HEK293 (cell line): ENCODE data around the gene DNAH3.

Source experiments
- CTCF ChIA-PET: fragments of 350-600 bp; formaldehyde crosslinking; extraction: SDS; loops from one replicate; lab custom pipeline; 2021; ENCODE audit warnings: antibody characterized with exemption; lab: Yijun Ruan, JAX
- POLR2A ChIA-PET: fragments of 300-600 bp; formaldehyde crosslinking; extraction: SDS; loops from one replicate; lab custom pipeline; 2020; ENCODE audit warnings: antibody characterized with exemption, inconsistent platforms; lab: Yijun Ruan, JAX
- H3K27ac ChIP-seq: fragments of 200-500 bp; sonication (Bioruptor generic); 2 replicates; pipeline ENCODE4 v1.5.1; 2014; ENCODE audit warnings: low read depth, low read length, control low read depth, inconsistent platforms; ENCODE audit errors: extremely low read depth
- H3K36me3 ChIP-seq, 2 experiments: fragments of 200-500 bp in 1 of 2; sonication (Bioruptor generic) in 1 of 2; 1 replicate in 1 of 2; 2 replicates in 1 of 2; pipeline ENCODE4 v1.5.1; 2014 to 2017; ENCODE audit warnings: inconsistent platforms in 2 of 2, low read length in 2 of 2; ENCODE audit not compliant: control insufficient read depth in 2 of 2, insufficient read depth in 1 of 2
- H3K4me1 ChIP-seq: fragments of 200-500 bp; sonication (Bioruptor generic); 2 replicates; pipeline ENCODE4 v1.5.1; 2014; ENCODE audit warnings: mild to moderate bottlenecking, low read length, inconsistent platforms; ENCODE audit not compliant: control insufficient read depth, insufficient read depth
- H3K4me3 ChIP-seq: 2 replicates; pipeline ENCODE4 v1.5.1; 2011; ENCODE audit warnings: low read depth, mild to moderate bottlenecking, control low read depth, low read length, moderate library complexity
- H3K9me3 ChIP-seq: fragments of 200-500 bp; sonication (Bioruptor generic); 2 replicates; pipeline ENCODE4 v1.5.1; 2014; ENCODE audit warnings: low read depth, low read length, inconsistent platforms; ENCODE audit not compliant: control insufficient read depth, insufficient read depth
- KLF7 ChIP-seq: fragments of 450-650 bp; formaldehyde crosslinking; IDR thresholded peaks from 2 replicates; pipeline ENCODE4 v1.5.1; 2016; ENCODE audit warnings: missing biosample characterization, missing genetic modification characterization, borderline replicate concordance
- OVOL3 ChIP-seq: fragments of 450-650 bp; formaldehyde crosslinking; IDR thresholded peaks from 2 replicates; pipeline ENCODE4 v1.5.1; 2016; ENCODE audit warnings: missing biosample characterization, missing genetic modification characterization
- ZFP41 ChIP-seq: fragments of 450-650 bp; formaldehyde crosslinking; IDR thresholded peaks from 2 replicates; pipeline ENCODE4 v1.5.1; 2016; ENCODE audit warnings: missing biosample characterization, missing genetic modification characterization, borderline replicate concordance
- ZNF121 ChIP-seq: fragments of 450-650 bp; formaldehyde crosslinking; IDR thresholded peaks from 2 replicates; pipeline ENCODE4 v1.5.1; 2016; ENCODE audit warnings: missing biosample characterization, missing genetic modification characterization
- ZNF2 ChIP-seq: fragments of 450-650 bp; formaldehyde crosslinking; IDR thresholded peaks from 2 replicates; pipeline ENCODE4 v1.5.1; 2016; ENCODE audit warnings: missing biosample characterization, missing genetic modification characterization
- ZNF24 ChIP-seq: fragments of 450-650 bp; formaldehyde crosslinking; IDR thresholded peaks from 2 replicates; pipeline ENCODE4 v1.5.1; 2016; ENCODE audit warnings: missing biosample characterization, missing genetic modification characterization
- ZNF248 ChIP-seq: fragments of 450-650 bp; formaldehyde crosslinking; IDR thresholded peaks from 2 replicates; pipeline ENCODE4 v1.5.1; 2017; ENCODE audit warnings: missing biosample characterization, missing genetic modification characterization
- ZNF423 ChIP-seq: fragments of 450-650 bp; formaldehyde crosslinking; IDR thresholded peaks from 2 replicates; pipeline ENCODE4 v1.5.1; 2016; ENCODE audit warnings: missing biosample characterization, missing genetic modification characterization
- ZNF473 ChIP-seq: fragments of 450-650 bp; formaldehyde crosslinking; IDR thresholded peaks from 2 replicates; pipeline ENCODE4 v1.5.1; 2017; ENCODE audit warnings: missing biosample characterization, missing genetic modification characterization
- ZNF610 ChIP-seq: fragments of 450-650 bp; formaldehyde crosslinking; IDR thresholded peaks from 2 replicates; pipeline ENCODE4 v1.5.1; 2016; ENCODE audit warnings: missing biosample characterization, missing genetic modification characterization, borderline replicate concordance
- ZNF707 ChIP-seq: fragments of 450-650 bp; formaldehyde crosslinking; IDR thresholded peaks from 2 replicates; pipeline ENCODE4 v1.5.1; 2016; ENCODE audit warnings: missing biosample characterization, missing genetic modification characterization
- ZNF830 ChIP-seq: fragments of 450-650 bp; IDR thresholded peaks from 2 replicates; pipeline ENCODE4 v1.5.0; 2018; ENCODE audit warnings: missing biosample characterization, missing genetic modification characterization, low read depth, mild to moderate bottlenecking, moderate library complexity
- ZXDB ChIP-seq: fragments of 450-650 bp; formaldehyde crosslinking; IDR thresholded peaks from 2 replicates; pipeline ENCODE4 v1.5.1; 2016; ENCODE audit warnings: missing biosample characterization, missing genetic modification characterization
- TF ChIP-seq, protein P1 (sequence below): fragments of 450-650 bp; formaldehyde crosslinking; IDR thresholded peaks from 2 replicates; pipeline ENCODE4 v1.5.1; 2016; ENCODE audit warnings: missing biosample characterization, missing genetic modification characterization, borderline replicate concordance
- TF ChIP-seq, protein P2 (sequence below): sonication (generic); formaldehyde crosslinking; IDR thresholded peaks from 2 replicates; pipeline ENCODE4 v1.8.1; 2022; ENCODE audit warnings: mild to moderate bottlenecking, moderate library complexity, missing genetic modification reagents
- TF ChIP-seq, protein P3 (sequence below): fragments of 450-650 bp; formaldehyde crosslinking; IDR thresholded peaks from 2 replicates; pipeline ENCODE4 v1.5.1; 2017; ENCODE audit warnings: missing biosample characterization, missing genetic modification characterization
- TF ChIP-seq, protein P4 (sequence below): fragments of 450-650 bp; IDR thresholded peaks from 2 replicates; pipeline ENCODE4 v1.5.1; 2018; ENCODE audit warnings: missing biosample characterization, missing genetic modification characterization
- TF ChIP-seq, protein P5 (sequence below): fragments of 450-650 bp; formaldehyde crosslinking; IDR thresholded peaks from 2 replicates; pipeline ENCODE4 v1.5.1; 2016; ENCODE audit warnings: missing biosample characterization, missing genetic modification characterization

DNAH3 gene

DNA sequence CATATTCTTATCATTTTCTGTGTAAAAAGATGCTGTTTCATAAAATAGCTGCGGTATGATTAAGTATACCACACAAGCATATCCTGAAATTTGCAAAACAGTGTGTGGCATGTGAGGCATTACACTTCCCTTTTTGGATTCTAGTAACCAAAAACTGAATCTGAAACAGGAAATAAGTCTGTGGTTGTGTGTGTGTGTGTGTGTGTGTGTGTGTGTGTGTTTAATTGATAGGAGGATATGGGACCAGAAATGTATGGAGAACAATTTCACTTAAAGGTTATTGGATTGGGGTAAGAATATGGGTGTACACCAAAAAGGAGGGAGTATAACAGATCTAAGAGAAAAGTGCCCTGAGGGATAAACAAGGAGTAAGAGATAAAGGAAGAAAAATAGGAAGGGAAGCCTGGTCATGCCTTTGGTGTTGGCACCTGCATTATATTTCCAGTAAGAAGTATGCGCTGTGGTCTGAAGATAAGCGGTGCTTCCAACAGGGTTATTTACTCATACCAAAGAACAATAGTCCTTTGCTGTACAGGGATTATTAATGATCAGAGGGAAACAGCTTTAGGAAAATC lies 246.1 kb downstream of the DNAH3 start (continued):
- TF ChIP-seq KLF7 (tag by site-specific recombination) (no peak), ZNF610 (tag by site-specific recombination) (no peak), ZNF2 (tag by site-specific recombination) (no peak), ZNF423 (tag by site-specific recombination) (no peak), ZNF248 (tag by site-specific recombination) (no peak), ZNF121 (no peak), ZNF830 (tag by site-specific recombination) (no peak), ZXDB (0 out of 2 replicates have a peak, but pooled peaks have one; percentile 58), OVOL3 (tag by site-specific recombination) (no peak), ZNF473 (tag by site-specific recombination) (0 out of 2 replicates have a peak, but pooled peaks have one; percentile 57), ZNF707 (tag by site-specific recombination) (no peak)
- TF ChIP-seq, protein P1, sequence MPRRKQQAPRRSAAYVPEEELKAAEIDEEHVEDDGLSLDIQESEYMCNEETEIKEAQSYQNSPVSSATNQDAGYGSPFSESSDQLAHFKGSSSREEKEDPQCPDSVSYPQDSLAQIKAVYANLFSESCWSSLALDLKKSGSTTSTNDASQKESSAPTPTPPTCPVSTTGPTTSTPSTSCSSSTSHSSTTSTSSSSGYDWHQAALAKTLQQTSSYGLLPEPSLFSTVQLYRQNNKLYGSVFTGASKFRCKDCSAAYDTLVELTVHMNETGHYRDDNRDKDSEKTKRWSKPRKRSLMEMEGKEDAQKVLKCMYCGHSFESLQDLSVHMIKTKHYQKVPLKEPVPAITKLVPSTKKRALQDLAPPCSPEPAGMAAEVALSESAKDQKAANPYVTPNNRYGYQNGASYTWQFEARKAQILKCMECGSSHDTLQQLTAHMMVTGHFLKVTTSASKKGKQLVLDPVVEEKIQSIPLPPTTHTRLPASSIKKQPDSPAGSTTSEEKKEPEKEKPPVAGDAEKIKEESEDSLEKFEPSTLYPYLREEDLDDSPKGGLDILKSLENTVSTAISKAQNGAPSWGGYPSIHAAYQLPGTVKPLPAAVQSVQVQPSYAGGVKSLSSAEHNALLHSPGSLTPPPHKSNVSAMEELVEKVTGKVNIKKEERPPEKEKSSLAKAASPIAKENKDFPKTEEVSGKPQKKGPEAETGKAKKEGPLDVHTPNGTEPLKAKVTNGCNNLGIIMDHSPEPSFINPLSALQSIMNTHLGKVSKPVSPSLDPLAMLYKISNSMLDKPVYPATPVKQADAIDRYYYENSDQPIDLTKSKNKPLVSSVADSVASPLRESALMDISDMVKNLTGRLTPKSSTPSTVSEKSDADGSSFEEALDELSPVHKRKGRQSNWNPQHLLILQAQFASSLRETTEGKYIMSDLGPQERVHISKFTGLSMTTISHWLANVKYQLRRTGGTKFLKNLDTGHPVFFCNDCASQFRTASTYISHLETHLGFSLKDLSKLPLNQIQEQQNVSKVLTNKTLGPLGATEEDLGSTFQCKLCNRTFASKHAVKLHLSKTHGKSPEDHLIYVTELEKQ (tag by site-specific recombination): no peak
- TF ChIP-seq, protein P2, sequence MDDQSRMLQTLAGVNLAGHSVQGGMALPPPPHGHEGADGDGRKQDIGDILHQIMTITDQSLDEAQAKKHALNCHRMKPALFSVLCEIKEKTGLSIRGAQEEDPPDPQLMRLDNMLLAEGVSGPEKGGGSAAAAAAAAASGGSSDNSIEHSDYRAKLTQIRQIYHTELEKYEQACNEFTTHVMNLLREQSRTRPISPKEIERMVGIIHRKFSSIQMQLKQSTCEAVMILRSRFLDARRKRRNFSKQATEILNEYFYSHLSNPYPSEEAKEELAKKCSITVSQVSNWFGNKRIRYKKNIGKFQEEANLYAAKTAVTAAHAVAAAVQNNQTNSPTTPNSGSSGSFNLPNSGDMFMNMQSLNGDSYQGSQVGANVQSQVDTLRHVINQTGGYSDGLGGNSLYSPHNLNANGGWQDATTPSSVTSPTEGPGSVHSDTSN (CRISPR knock-in tag): no peak

DNA sequence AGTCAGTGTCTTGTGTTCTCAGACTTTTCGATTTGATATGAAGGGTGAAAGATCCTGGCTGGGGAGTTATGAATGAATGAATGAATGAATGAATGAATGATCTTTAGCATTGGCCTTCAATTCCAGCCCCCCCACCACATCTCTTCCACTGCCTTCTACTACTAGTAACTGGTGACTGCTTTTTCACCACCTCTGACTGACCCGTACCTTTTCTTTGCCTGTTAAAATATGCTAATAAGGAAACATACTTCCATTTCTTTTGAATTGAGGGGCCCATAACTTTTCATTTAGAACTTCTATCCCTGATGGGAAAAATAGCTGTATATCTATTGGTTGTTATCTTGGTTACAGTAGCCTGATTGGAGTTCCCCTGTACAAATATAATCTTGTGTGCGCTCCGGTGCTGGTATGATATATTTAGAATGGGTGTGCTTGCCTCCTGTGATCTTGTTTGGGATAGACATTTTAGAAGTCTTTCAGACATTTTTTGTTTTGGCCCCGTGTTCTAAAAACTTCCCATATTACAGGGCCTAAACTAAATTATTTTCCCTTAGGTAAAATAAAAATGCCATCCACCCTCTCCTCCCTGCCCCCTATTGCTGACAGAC lies 246.6 kb downstream of the DNAH3 start:
- Histone ChIP-seq H3K27ac (no peak overlapping the region), H3K36me3 (no peaks in the 10 kb centered on the region), H3K4me3 (no peak overlapping the region), H3K4me1 (peaks cover 10% of the 10 kb centered on the region; the same call in 1 of the 2 replicates), H3K9me3 (no peaks in the 10 kb centered on the region)
- ChIA-PET POLR2A (interaction anchor here (1.6 kb wide), 1 partner anchor 53 kb away, joined by 3 read pairs; no protein-coding TSS in a partner anchor), CTCF (no interaction called here)
- TF ChIP-seq, protein P3, sequence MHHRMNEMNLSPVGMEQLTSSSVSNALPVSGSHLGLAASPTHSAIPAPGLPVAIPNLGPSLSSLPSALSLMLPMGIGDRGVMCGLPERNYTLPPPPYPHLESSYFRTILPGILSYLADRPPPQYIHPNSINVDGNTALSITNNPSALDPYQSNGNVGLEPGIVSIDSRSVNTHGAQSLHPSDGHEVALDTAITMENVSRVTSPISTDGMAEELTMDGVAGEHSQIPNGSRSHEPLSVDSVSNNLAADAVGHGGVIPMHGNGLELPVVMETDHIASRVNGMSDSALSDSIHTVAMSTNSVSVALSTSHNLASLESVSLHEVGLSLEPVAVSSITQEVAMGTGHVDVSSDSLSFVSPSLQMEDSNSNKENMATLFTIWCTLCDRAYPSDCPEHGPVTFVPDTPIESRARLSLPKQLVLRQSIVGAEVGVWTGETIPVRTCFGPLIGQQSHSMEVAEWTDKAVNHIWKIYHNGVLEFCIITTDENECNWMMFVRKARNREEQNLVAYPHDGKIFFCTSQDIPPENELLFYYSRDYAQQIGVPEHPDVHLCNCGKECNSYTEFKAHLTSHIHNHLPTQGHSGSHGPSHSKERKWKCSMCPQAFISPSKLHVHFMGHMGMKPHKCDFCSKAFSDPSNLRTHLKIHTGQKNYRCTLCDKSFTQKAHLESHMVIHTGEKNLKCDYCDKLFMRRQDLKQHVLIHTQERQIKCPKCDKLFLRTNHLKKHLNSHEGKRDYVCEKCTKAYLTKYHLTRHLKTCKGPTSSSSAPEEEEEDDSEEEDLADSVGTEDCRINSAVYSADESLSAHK: no peak
- TF ChIP-seq ZFP41 (tag by site-specific recombination) (no peak), ZNF24 (peak; percentile 77; the same call in 1 of the 2 replicates)
- TF ChIP-seq, protein P4, sequence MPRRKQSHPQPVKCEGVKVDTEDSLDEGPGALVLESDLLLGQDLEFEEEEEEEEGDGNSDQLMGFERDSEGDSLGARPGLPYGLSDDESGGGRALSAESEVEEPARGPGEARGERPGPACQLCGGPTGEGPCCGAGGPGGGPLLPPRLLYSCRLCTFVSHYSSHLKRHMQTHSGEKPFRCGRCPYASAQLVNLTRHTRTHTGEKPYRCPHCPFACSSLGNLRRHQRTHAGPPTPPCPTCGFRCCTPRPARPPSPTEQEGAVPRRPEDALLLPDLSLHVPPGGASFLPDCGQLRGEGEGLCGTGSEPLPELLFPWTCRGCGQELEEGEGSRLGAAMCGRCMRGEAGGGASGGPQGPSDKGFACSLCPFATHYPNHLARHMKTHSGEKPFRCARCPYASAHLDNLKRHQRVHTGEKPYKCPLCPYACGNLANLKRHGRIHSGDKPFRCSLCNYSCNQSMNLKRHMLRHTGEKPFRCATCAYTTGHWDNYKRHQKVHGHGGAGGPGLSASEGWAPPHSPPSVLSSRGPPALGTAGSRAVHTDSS (tag by site-specific recombination): no peak
- TF ChIP-seq, protein P5, sequence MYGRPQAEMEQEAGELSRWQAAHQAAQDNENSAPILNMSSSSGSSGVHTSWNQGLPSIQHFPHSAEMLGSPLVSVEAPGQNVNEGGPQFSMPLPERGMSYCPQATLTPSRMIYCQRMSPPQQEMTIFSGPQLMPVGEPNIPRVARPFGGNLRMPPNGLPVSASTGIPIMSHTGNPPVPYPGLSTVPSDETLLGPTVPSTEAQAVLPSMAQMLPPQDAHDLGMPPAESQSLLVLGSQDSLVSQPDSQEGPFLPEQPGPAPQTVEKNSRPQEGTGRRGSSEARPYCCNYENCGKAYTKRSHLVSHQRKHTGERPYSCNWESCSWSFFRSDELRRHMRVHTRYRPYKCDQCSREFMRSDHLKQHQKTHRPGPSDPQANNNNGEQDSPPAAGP (tag by site-specific recombination): no peak
